Stimulated activated CD4-positive, alpha-beta T cell treated with anti-CD3 and anti-CD28 coated beads, TNF-alpha, amount 100 ng/mL, for 1 hour (primary cell): Measurements from ENCODE around the gene ZNF804A.

ENCODE experiments used
- DNase-seq, 3 donors: peaks; one replicate each; pipeline ENCODE4 v3.0.0-alpha.2; 2020; ENCODE audit warnings: low read depth in 3 of 3, low spot score in 1 of 3

Gene ZNF804A

GRCh38 chr2:184610891-184611290, 12.6 kb downstream of the ZNF804A start:
- DNase-seq = no peak

GRCh38 chr2:184611361-184612085, 13.2 kb downstream of the ZNF804A start:
- no peak for DNase-seq

GRCh38 chr2:184620367-184620766, 22.0 kb downstream of the ZNF804A start:
- no peak for DNase-seq

- no peak for DNase-seq
Measured at GRCh38 chr2:184624311-184624710, 26.0 kb downstream of the ZNF804A start.

GRCh38 chr2:184628051-184628450, 29.7 kb downstream of the ZNF804A start:
- no peak for DNase-seq

- no peak for DNase-seq
Measured at GRCh38 chr2:184633726-184634125, 35.4 kb downstream of the ZNF804A start.

- DNase-seq = no peak
Measured at GRCh38 chr2:184637781-184638180, 39.5 kb downstream of the ZNF804A start.

- DNase-seq = no peak
Measured at GRCh38 chr2:184644685-184645084, 46.4 kb downstream of the ZNF804A start.

- DNase-seq = no peak
Measured at GRCh38 chr2:184646177-184646576, 47.8 kb downstream of the ZNF804A start.

DNA sequence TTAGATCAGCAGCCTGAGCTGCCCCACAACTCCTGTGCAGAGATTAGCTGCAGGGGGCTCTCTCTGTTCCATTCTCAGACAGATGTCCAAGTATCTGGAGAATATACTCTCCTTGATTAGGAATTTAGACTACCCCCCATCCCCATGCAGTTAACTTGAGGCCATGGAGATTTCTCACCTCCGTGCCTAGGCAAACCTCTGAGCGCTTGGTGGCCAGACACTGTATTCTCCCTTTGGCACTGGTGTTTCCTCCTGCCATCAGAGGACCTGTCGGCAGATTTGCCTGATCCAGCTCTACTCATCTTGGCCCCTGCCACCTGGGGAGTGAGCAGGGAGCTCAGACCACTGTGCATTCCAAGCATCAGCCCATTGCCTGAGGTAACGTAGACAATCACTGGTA, 48.3 kb downstream of the ZNF804A start:
- no peak for DNase-seq

- no peak for DNase-seq
Measured at GRCh38 chr2:184654945-184655344, 56.6 kb downstream of the ZNF804A start.

- no peak for DNase-seq
Measured at GRCh38 chr2:184677171-184677570, 78.8 kb downstream of the ZNF804A start.

GRCh38 chr2:184679219-184680018, 81.1 kb downstream of the ZNF804A start:
- DNase-seq = no peak

- no peak for DNase-seq
Measured at GRCh38 chr2:184680825-184681224, 82.5 kb downstream of the ZNF804A start.

- DNase-seq = no peak
Measured at GRCh38 chr2:184681642-184682321, 83.5 kb downstream of the ZNF804A start.

DNA sequence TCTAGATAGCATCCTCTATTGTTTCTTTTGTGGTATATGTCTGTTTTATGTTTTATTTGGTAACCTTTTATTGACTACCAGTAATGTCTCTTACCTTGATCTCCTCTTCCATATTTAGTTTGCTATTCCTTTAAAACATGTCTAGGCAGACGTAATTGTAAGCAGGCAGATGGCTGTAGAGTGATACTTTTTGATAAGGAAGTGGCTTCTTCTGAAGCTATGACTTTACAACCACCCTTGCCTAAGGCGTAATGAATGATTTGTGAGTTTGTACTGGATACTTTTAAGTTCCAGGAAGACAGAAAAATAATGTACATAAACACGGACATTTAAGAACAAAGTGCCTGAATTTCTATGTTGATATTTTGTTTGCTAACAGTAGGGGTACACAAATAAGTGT, 85.6 kb downstream of the ZNF804A start:
- DNase-seq = no peak

- DNase-seq = no peak
Measured at GRCh38 chr2:184685999-184686841, 87.9 kb downstream of the ZNF804A start.

DNA sequence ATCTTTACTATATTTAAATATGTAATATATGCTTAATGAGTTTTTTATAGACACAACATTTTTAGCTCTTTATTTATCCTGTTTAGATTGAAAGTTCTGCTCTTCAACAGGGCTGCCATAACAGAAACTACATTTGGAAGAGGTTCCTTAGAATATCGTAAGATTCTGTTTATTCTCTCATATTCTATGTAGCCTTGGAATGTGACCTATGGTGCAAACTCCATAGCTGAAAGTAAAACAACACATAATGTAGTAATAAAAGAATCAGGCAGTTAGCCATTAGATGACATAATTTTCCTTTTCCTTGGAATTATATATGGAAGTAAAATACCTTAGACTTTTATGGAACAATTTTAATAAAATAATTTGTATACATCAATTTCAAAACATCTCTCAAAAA, 91.3 kb downstream of the ZNF804A start:
- DNase-seq = no peak

DNA sequence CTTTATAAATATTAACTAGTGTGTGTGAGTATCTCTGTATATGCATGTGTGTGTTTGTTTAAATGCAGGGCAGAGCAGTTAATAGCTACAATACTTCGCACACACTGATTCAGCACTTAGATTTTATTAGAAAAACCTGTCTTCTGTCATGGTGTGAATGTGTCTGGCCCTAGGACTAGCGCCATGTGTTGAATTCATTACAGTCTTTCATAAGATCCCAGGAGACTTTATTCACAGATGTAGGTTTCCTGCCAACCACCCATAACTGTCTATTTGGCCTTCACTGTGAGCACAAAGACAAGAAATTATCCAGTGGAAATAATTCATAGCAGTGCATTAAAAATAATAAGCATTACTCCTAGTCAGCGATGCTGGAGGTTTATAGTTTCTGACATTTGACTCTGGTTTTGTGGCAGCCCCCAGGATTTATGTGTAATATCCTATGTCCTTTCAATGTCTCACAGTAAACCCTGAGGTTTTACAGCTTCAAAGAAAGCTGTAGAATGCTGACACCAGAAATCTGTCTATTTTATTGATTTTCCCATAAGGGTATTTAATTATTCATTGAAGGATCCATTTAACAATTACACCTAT, 93.9 kb downstream of the ZNF804A start:
- no peak for DNase-seq

DNA sequence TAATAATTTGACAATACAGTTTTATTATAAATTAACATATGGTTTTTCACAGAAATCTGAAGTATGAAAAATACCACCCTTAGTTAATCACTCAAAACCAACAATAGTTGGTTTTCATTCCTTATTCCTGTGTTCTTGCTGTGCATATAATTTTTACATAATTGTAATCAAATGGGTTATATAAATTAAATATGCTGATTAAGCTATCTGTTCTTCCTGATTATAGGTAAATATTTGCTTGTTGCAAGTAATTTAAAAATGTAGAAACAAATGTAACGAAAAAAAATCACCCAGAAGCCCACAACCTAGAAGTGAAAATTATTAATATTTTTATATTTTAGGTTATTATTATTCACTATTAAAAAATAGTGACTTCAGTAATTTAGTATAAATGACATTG, 98.3 kb downstream of the ZNF804A start:
- no peak for DNase-seq

DNA sequence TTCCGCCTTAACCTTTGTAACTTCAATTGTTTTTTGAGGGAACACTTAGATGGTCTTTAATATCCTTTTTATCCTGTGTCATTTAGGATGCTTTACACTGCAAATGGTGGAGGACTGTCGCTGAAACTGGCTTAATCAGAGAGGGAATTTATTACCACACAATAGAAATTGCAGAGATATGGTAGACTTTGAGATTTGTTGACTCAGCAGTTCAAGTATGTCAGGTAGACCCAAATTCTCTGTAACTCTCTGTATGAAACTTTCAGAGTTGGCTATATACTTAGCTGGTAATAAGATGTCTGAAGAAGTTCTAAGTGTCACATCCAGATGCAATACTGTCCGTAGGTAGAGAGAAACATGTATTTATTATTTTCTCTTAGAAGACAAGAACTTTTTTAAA, 100.1 kb downstream of the ZNF804A start:
- no peak for DNase-seq
